ENCODE data around the gene OR6B2. TPM values are rescaled to one million over a fixed set of nuclear protein-coding genes. Genes with fewer than 3 reads are reported as not detected.

The OR6B2 gene
- total RNA-seq, 4 donors from 2014 or later: not detected

DNA sequence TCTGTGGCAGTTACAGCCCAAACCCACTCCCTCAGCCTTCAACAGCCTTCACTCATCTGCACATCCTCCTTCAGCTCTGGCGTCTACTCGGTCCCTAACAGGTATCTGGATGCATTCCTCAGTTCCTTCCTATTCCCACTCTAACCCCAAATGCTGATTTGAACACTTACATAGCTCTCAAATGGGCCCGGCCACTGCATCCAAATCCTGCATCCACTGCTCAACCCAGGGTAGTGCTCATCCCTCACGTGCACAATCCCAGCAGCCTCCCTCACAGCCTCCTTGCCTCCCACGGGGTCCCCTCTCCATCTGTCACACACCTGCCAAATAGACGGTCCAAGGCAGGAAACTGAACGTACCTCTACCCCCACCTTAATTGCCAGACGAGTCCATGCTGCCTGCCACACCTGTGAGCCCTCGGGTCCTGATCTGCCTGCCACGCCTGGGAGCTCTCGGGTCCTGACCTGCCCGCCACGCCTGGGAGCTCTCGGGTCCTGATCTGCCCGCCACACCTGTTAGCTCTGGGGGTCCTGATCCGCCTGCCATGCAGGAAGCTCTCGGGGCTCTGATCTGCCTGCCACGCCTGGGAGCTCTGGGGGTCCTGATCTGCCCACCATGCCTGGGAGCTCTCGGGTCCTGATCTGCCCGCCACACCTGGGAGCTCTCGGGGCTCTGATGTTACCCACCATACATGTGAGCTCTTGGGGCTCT is 13.2 kb upstream of the OR6B2 start:
- ATAC-seq: no peak
- Histone ChIP-seq H3K4me1 (no peaks in the 10 kb centered on the region), H3K27ac (no peak overlapping the region), H3K9me3 (no peaks in the 10 kb centered on the region), H3K27me3 (peaks cover 68% of the 10 kb centered on the region), H3K4me3 (no peak overlapping the region), H3K36me3 (no peaks in the 10 kb centered on the region)
- WGBS, 2 donors (ENCODE audit: low coverage in 1 of 2): 48 to 79% methylated on average over 5 to 6 of the region's 21 CpGs
- TF ChIP-seq POLR2A (IDR thresholded peaks at IDR 0.05) (no peak), EP300 (IDR thresholded peaks at IDR 0.05) (no peak), POLR2AphosphoS5 (IDR thresholded peaks at IDR 0.05) (no peak)
- TF ChIP-seq, protein P1, sequence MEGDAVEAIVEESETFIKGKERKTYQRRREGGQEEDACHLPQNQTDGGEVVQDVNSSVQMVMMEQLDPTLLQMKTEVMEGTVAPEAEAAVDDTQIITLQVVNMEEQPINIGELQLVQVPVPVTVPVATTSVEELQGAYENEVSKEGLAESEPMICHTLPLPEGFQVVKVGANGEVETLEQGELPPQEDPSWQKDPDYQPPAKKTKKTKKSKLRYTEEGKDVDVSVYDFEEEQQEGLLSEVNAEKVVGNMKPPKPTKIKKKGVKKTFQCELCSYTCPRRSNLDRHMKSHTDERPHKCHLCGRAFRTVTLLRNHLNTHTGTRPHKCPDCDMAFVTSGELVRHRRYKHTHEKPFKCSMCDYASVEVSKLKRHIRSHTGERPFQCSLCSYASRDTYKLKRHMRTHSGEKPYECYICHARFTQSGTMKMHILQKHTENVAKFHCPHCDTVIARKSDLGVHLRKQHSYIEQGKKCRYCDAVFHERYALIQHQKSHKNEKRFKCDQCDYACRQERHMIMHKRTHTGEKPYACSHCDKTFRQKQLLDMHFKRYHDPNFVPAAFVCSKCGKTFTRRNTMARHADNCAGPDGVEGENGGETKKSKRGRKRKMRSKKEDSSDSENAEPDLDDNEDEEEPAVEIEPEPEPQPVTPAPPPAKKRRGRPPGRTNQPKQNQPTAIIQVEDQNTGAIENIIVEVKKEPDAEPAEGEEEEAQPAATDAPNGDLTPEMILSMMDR (IDR thresholded peaks at IDR 0.05): no peak

DNA sequence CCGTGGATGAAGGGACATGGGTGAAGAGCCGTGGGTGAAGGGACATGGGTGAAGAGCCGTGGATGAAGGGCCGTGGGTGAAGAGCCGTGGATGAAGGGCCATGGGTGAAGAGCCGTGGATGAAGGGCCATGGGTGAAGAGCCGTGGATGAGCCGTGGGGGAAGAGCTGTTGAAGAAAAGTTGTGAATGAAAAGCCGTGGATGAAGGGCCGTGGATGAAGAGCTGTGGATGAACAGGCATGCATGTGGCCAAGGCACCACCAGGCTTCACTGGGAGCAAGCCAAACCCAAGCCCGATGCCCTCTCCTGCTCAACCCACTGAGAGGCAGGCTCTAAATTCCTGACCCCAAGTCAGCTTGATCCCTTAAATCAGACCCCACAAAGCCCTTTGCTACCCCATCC is 12.5 kb upstream of the OR6B2 start:
- TF ChIP-seq POLR2AphosphoS5 (IDR thresholded peaks at IDR 0.05) (no peak), POLR2A (IDR thresholded peaks at IDR 0.05) (no peak), EP300 (IDR thresholded peaks at IDR 0.05) (no peak)
- TF ChIP-seq, protein P1 (IDR thresholded peaks at IDR 0.05): no peak
- no peak overlapping the region for H3K27ac ChIP-seq
- H3K4me3 ChIP-seq: no peak overlapping the region
- ATAC-seq: no peak
- H3K27me3 ChIP-seq: peaks cover 69% of the 10 kb centered on the region
- WGBS, 2 donors (ENCODE audit: low coverage in 1 of 2): 74 to 77% methylated on average over 7 to 11 of the region's 11 CpGs
- H3K9me3 ChIP-seq: no peaks in the 10 kb centered on the region
- no peaks in the 10 kb centered on the region for H3K4me1 ChIP-seq
- H3K36me3 ChIP-seq: no peaks in the 10 kb centered on the region

DNA sequence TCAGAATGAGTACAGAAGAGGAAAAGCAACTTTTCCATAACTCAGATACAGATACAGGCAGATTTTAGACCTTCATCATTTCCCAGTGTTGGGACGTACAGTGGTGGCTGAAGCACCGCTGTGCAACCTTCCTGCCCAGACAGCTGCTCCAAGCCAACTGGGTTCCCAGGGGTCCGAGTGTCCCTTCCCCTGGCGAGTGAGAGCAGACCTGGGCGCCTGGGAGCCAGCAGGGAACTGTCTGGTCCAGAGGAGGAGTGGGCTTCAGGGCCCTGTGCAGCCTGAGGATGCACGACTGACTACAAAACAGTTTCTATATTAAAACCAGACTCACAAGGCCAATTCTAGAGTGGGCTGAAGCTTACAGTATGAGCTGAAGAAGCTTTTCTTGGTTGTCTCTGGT is 11.1 kb upstream of the OR6B2 start:
- Histone ChIP-seq H3K36me3 (no peaks in the 10 kb centered on the region), H3K27ac (no peak overlapping the region), H3K4me1 (no peaks in the 10 kb centered on the region), H3K4me3 (no peak overlapping the region), H3K9me3 (no peaks in the 10 kb centered on the region), H3K27me3 (peaks cover 58% of the 10 kb centered on the region)
- 58% methylated on average over 3 of the region's 6 CpGs; no CpG with 5 or more reads in 1 of the 2 donors for WGBS, 2 donors (ENCODE audit: low coverage in 1 of 2)
- TF ChIP-seq POLR2A (IDR thresholded peaks at IDR 0.05) (no peak), EP300 (IDR thresholded peaks at IDR 0.05) (no peak), POLR2AphosphoS5 (IDR thresholded peaks at IDR 0.05) (no peak)
- TF ChIP-seq, protein P1 (IDR thresholded peaks at IDR 0.05): no peak
- ATAC-seq: no peak

DNA sequence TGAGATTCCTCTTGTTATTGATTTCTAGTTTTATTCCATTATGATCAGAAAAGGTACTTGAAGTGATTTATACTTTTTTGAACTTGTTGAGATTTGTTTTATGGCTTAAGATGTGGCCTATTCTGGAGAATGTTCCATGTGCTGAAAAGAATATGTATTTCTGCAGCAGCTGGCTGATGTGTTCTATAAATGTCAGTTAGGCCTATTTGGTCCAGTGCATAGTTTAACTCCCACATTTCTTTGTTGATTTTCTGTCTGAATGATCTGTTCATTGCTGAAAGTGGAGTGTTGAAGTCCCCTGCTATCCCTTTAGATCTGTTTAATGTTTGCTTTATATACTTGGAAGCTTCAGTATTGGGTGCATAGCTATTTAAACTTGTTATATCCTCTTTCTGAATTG is 7.1 kb upstream of the OR6B2 start:
- H3K9me3 ChIP-seq: no peaks in the 10 kb centered on the region
- no peak overlapping the region for H3K4me3 ChIP-seq
- H3K27me3 ChIP-seq: peaks cover 45% of the 10 kb centered on the region
- ATAC-seq: no peak
- H3K4me1 ChIP-seq: no peaks in the 10 kb centered on the region
- TF ChIP-seq EP300 (IDR thresholded peaks at IDR 0.05): no peak
- TF ChIP-seq POLR2AphosphoS5 (IDR thresholded peaks at IDR 0.05): no peak
- TF ChIP-seq, protein P1 (IDR thresholded peaks at IDR 0.05): no peak
- no peak for TF ChIP-seq POLR2A (IDR thresholded peaks at IDR 0.05)
- H3K27ac ChIP-seq: no peak overlapping the region
- no peaks in the 10 kb centered on the region for H3K36me3 ChIP-seq

DNA sequence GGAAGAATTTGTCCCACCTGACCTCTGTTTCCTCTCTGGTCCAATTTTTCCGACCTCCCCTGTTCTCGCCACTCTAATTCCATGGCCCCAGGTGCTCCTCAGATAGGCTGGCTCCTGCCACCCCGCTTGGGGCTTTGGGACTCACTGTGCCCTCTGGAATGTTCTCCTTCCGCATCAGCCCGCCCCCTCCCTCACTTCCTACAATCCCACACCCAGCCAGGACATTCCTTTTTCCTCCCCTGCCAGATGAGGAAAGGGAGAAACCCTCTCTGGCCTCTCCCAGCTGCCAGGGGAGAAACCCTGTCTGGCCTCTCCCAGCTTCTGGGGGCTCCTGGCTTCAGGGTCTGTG is 3.1 kb upstream of the OR6B2 start:
- H3K27ac ChIP-seq: no peak overlapping the region
- no peaks in the 10 kb centered on the region for H3K9me3 ChIP-seq
- H3K36me3 ChIP-seq: no peaks in the 10 kb centered on the region
- WGBS, 2 donors (ENCODE audit: low coverage in 1 of 2): 67 to 80% methylated on average over 1 to 2 of the region's 5 CpGs
- no peaks in the 10 kb centered on the region for H3K4me1 ChIP-seq
- H3K4me3 ChIP-seq: no peak overlapping the region
- H3K27me3 ChIP-seq: peaks cover 31% of the 10 kb centered on the region
- no peak for ATAC-seq
- TF ChIP-seq POLR2A (IDR thresholded peaks at IDR 0.05): no peak
- TF ChIP-seq POLR2AphosphoS5 (IDR thresholded peaks at IDR 0.05): no peak
- TF ChIP-seq, protein P1 (IDR thresholded peaks at IDR 0.05): no peak
- TF ChIP-seq EP300 (IDR thresholded peaks at IDR 0.05): no peak

Data from gastroesophageal sphincter (tissue), 4 donors.